Ovary (tissue), 9 donors: ENCODE data around the gene EFHC2. TPM values are rescaled to one million over a fixed set of nuclear protein-coding genes. Genes with fewer than 3 reads are reported as not detected.

Experiments
- DNase-seq, 5 donors: peaks; one replicate each; pipeline ENCODE4 v3.0.0-alpha.2; 2019 to 2020
- H3K27ac ChIP-seq, 2 donors: fragments of 200-600 bp; one replicate each; pipeline versions ENCODE4 v1.5.1 to v1.8.0; 2019 to 2022
- H3K27me3 ChIP-seq: fragments of 200-600 bp; one replicate; pipeline ENCODE4 v1.8.0; 2022
- H3K36me3 ChIP-seq: fragments of 200-600 bp; sonication (generic); one replicate; pipeline ENCODE4 v1.5.1; 2019
- H3K4me1 ChIP-seq: one replicate; pipeline ENCODE4 v1.8.1; 2013; ENCODE audit warnings: mild to moderate bottlenecking, moderate library complexity; ENCODE audit not compliant: insufficient read depth
- H3K4me3 ChIP-seq: fragments of 200-600 bp; sonication (generic); one replicate; pipeline ENCODE4 v1.5.1; 2017
- H3K9me3 ChIP-seq, 2 donors: fragments of 200-600 bp in 1 of 2; sonication (generic) in 1 of 2; one replicate each; pipeline versions ENCODE4 v1.5.1 to v1.8.1; 2013 to 2019; ENCODE audit warnings: mild to moderate bottlenecking in 1 of 2, moderate library complexity in 1 of 2
- CTCF ChIP-seq, 3 donors: fragments of 450-650 bp in 2 of 3; fragments of 200-600 bp in 1 of 3; IDR thresholded peaks; one replicate each; pipeline versions ENCODE4 v1.5.1 to v1.8.0; 2016 to 2022; ENCODE audit warnings: antibody characterized with exemption in 3 of 3, mild to moderate bottlenecking in 1 of 3
- EP300 ChIP-seq: sonication (generic); formaldehyde crosslinking; IDR thresholded peaks from one replicate; pipeline ENCODE4 v1.6.1; 2017; ENCODE audit warnings: antibody characterized with exemption
- POLR2A ChIP-seq: fragments of 450-650 bp; IDR thresholded peaks from one replicate; pipeline ENCODE4 v1.6.1; 2017; ENCODE audit warnings: antibody characterized with exemption, mild to moderate bottlenecking, moderate library complexity
- WGBS, 3 donors: extraction: QIAGEN DNeasy Blood & Tissue Kit in 1 of 3; methylation state at CpG; one replicate each; pipeline versions ENCODE4 v1.1.5 to v1.1.7; 2013 to 2017; 5-methylcytosine and 5-hydroxymethylcytosine counted together
- intact Hi-C, 4 donors: fragments of 100-400 bp; cut with DNase I; formaldehyde crosslinking; loops; one replicate each; pipeline versions ENCODE4 v1.11.0 to v1.15.1; 2022 to 2023
- polyA plus RNA-seq, 2 donors: library from polyadenylated mRNA; stranded (reverse); fragments of 200-250 nt in 1 of 2; fragments of 350-450 nt in 1 of 2; fragmentation: Illumina TruSeq in 1 of 2; extraction: RNeasy Lipid Tissue Mini Kit (QIAGEN cat#74804) in 1 of 2; gene quantifications; one replicate each; pipeline ENCODE4 v1.2.3, GENCODE V29; 2013 to 2014
- total RNA-seq, 7 donors: library from RNA; depleted of rRNA in 2 of 7; stranded (reverse); fragments of >200 nt in 2 of 7; fragmentation: NEBNext Ultra II Directional in 3 of 7; extraction: Animal tissue kit (Norgen Biotek cat#: 25700) in 3 of 7; gene quantifications; one replicate each; pipeline versions ENCODE4 v1.1.0 to v1.2.4, GENCODE V29; 2016 to 2023
- donor health status: DM: no; HTN: no; CAD: no; lungs with moderate emphysema.
- donor health status: DM: no; HTN: no; CAD: no.
- donor health status: Bipolar disorder and iron deficiency.
- donor health status: DM: yes; HTN: yes; CAD: no.
- donor health status: DM: no; HTN: no; CAD: no.
- donor health status: DM: yes; HTN: yes; CAD: no.

The EFHC2 gene
- total and polyA plus RNA-seq, 9 donors, result 1.8 to 16.1 (median 2.4) TPM

GRCh38 chrX:44247468-44247867, 96.0 kb downstream of the EFHC2 start:
- Histone ChIP-seq H3K9me3 (no peaks in the 10 kb centered on the region), H3K36me3 (no peaks in the 10 kb centered on the region), H3K4me3 (no peak overlapping the region), H3K27me3 (no peaks in the 10 kb centered on the region), H3K4me1 (no peaks in the 10 kb centered on the region), H3K27ac (no peak overlapping the region)
- DNase-seq, result no peak
- intact Hi-C loops, result loop anchor here in 2 of 4 donors (10.0 kb wide), 2 partner anchors 293 to 683 kb away; no protein-coding TSS in a partner anchor
- TF ChIP-seq POLR2A (no peak), CTCF (IDR thresholded peaks at IDR 0.05) (no peak), EP300 (no peak)
- WGBS, 3 donors, result 88 to 90% (median 89%) methylated on average over 4 of the region's 4 CpGs

GRCh38 chrX:44246826-44247225, 96.6 kb downstream of the EFHC2 start:
- Histone ChIP-seq H3K27me3 (no peaks in the 10 kb centered on the region), H3K4me3 (no peak overlapping the region), H3K4me1 (no peaks in the 10 kb centered on the region), H3K27ac (no peak overlapping the region), H3K36me3 (no peaks in the 10 kb centered on the region), H3K9me3 (no peaks in the 10 kb centered on the region)
- TF ChIP-seq CTCF (IDR thresholded peaks at IDR 0.05), result no peak
- TF ChIP-seq POLR2A, result no peak
- TF ChIP-seq EP300, result no peak
- no peak for DNase-seq
- WGBS, 3 donors, result 71 to 75% (median 72%) methylated on average over 2 of the region's 2 CpGs
- intact Hi-C loops, result loop anchor here in 2 of 4 donors (10.0 kb wide), 2 partner anchors 292 to 682 kb away; no protein-coding TSS in a partner anchor

- 86 to 92% (median 90%) methylated on average over 7 of the region's 7 CpGs for WGBS, 3 donors
- H3K4me3 ChIP-seq, result no peak overlapping the region
- H3K27me3 ChIP-seq, result no peaks in the 10 kb centered on the region
- no peak for DNase-seq
- intact Hi-C loops, result loop anchor here in 2 of 4 donors (10.0 kb wide), 2 partner anchors 291 to 681 kb away; no protein-coding TSS in a partner anchor
- H3K9me3 ChIP-seq, result no peaks in the 10 kb centered on the region
- no peaks in the 10 kb centered on the region for H3K4me1 ChIP-seq
- H3K27ac ChIP-seq, result no peak overlapping the region
- H3K36me3 ChIP-seq, result no peaks in the 10 kb centered on the region
- TF ChIP-seq EP300, result no peak
- no peak for TF ChIP-seq CTCF (IDR thresholded peaks at IDR 0.05)
- no peak for TF ChIP-seq POLR2A
Observed at GRCh38 chrX:44245733-44246132, 97.7 kb downstream of the EFHC2 start.

GRCh38 chrX:44244008-44244407, 99.5 kb downstream of the EFHC2 start:
- 16% methylated on average over 1 of the region's 1 CpG for WGBS, 3 donors
- Histone ChIP-seq H3K9me3 (no peaks in the 10 kb centered on the region), H3K36me3 (no peaks in the 10 kb centered on the region), H3K27me3 (no peaks in the 10 kb centered on the region), H3K4me1 (no peaks in the 10 kb centered on the region), H3K4me3 (no peak overlapping the region), H3K27ac (no peak overlapping the region)
- DNase-seq, result no peak
- TF ChIP-seq EP300, result no peak
- TF ChIP-seq CTCF (IDR thresholded peaks at IDR 0.05), result peak in 2 of 3 donors; percentile 34 to 37
- intact Hi-C loops, result loop anchor here in 3 of 4 donors (5.0 to 10.0 kb wide), 3 partner anchors 287 to 679 kb away; no protein-coding TSS in a partner anchor
